ENCODE measurements around the gene DDB1.

DNA sequence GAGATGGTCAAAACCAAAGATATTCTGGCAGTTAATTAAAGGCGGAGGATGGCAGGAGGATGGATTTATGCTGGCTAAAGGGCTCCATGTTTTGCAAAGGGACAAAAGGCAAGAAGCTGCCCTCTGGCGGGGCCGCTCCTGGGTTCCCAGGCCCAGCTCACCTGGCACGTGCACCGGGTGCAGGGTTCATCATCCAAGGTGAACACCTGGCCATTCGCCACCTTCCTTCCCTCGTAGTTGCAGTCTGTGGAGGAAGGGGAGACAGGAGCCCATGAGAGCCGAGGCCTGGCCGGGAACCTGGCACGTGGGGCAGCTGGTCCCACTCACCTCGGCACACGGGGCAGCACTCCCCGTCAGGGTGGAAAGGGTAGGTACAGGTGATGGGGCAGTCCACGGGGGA is 68.1 kb downstream of the DDB1 start:
- TF ChIP-seq GATA2 (IDR thresholded peaks at IDR 0.05; ENCODE audit: low read depth, low read length) = no peak
- no peak for TF ChIP-seq GATA3 (IDR thresholded peaks at IDR 0.05; ENCODE audit: low read depth, low read length)
